GM19025 (cell line): Measurements from ENCODE around the gene TNFRSF4.
"Not testable (repeated sequence)": the region's sequence is repeated elsewhere in the genome, so short reads cannot be mapped to it uniquely, and the experiment has no call there.

Source experiments
- ATAC-seq: cut with Tn5 transposase; IDR thresholded peaks from one replicate; pipeline ENCODE4 v1.9.1; 2021; ENCODE audit warnings: mild to moderate bottlenecking, low read depth, moderate library complexity; ENCODE audit not compliant: unreplicated experiment

Gene TNFRSF4

GRCh38 chr1:1213345-1214265 lies at the start of gene TNFRSF4:
TNFRSF4 (minus strand) TSS chr1:1214153; CDS start chr1:1214127, 26 bp downstream.
- no peak for ATAC-seq

GRCh38 chr1:1262758-1263157 lies 48.8 kb upstream of the TNFRSF4 start:
- ATAC-seq = no peak

GRCh38 chr1:1262071-1262470 lies 48.1 kb upstream of the TNFRSF4 start:
- ATAC-seq = no peak

GRCh38 chr1:1260843-1261560 lies 47.0 kb upstream of the TNFRSF4 start:
- ATAC-seq = no peak

GRCh38 chr1:1259951-1260600 lies 46.1 kb upstream of the TNFRSF4 start:
- ATAC-seq = no peak

- ATAC-seq = no peak
Measured at GRCh38 chr1:1259540-1259939, 45.6 kb upstream of the TNFRSF4 start.

GRCh38 chr1:1259119-1259488 lies 45.2 kb upstream of the TNFRSF4 start:
- no peak for ATAC-seq

GRCh38 chr1:1256956-1257871 lies 43.3 kb upstream of the TNFRSF4 start:
- no peak for ATAC-seq

GRCh38 chr1:1255611-1256010 lies 41.7 kb upstream of the TNFRSF4 start:
- ATAC-seq = no peak

GRCh38 chr1:1255078-1255477 lies 41.1 kb upstream of the TNFRSF4 start:
- ATAC-seq = no peak

- no peak for ATAC-seq
Measured at GRCh38 chr1:1254667-1254998, 40.7 kb upstream of the TNFRSF4 start.

GRCh38 chr1:1253972-1254666 lies 40.2 kb upstream of the TNFRSF4 start:
- ATAC-seq = no peak

GRCh38 chr1:1253314-1253713 lies 39.4 kb upstream of the TNFRSF4 start:
- no peak for ATAC-seq

- no peak for ATAC-seq
Measured at GRCh38 chr1:1250786-1251284, 36.9 kb upstream of the TNFRSF4 start.

- not testable (repeated sequence) for ATAC-seq
Measured at GRCh38 chr1:1248009-1248913, 34.3 kb upstream of the TNFRSF4 start.

GRCh38 chr1:1247341-1247913 lies 33.5 kb upstream of the TNFRSF4 start:
- ATAC-seq = no peak

- no peak for ATAC-seq
Measured at GRCh38 chr1:1246577-1247340, 32.8 kb upstream of the TNFRSF4 start, which contains the start of gene C1QTNF12. C1QTNF12 (minus strand) TSS chr1:1246722; CDS start chr1:1246690, 32 bp downstream.
